GM10266 (cell line): ENCODE data around the gene IFT172.
A peak's percentile ranks its signal among the peaks of the same experiment; 100 is the strongest.

Experiments used
- DNase-seq: peaks from one replicate; pipeline ENCODE4 v3.0.0; 2012; ENCODE audit errors: extremely low spot score
- TF ChIP-seq, protein P1 (sequence below): IDR thresholded peaks from 2 replicates; pipeline ENCODE4 v1.5.1; 2012; ENCODE audit warnings: mild to moderate bottlenecking, low read depth; ENCODE audit not compliant: control insufficient read depth, insufficient read depth; ENCODE audit errors: missing control alignments

The IFT172 gene

DNA sequence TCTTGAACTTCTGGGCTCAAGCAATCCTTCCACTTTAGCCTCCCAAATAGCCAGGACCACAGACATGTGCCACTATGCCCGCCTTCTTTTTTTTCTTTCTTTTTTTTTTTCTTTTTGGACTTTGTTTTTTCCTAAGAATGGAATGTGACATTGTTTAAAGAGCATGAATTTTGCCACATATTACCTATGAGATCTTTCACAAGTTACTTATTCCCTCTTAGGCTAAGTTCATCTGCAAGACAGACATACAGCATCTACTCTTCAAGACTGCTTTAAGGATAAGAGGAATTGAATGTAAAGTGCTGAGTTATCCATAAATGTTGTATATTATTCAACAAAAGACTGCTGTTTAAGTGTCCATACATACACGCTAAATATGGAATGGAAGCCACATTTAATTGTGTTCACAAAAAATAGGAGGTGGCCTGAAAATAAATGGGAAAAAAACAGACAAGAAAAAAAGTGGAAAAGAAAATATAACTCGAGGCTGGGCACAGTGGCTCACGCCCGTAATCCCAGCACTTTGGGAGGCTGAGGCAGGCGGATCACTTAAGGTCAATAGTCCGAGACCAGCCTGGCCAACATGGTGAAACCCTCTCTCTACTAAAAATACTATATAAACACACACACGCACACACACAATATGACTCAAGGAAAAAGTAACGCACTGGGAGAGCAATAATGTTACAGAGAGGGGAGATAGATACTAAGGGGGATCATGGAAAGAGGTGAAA lies 77.0 kb downstream of the IFT172 start:
- no peak for DNase-seq
- TF ChIP-seq, protein P1, sequence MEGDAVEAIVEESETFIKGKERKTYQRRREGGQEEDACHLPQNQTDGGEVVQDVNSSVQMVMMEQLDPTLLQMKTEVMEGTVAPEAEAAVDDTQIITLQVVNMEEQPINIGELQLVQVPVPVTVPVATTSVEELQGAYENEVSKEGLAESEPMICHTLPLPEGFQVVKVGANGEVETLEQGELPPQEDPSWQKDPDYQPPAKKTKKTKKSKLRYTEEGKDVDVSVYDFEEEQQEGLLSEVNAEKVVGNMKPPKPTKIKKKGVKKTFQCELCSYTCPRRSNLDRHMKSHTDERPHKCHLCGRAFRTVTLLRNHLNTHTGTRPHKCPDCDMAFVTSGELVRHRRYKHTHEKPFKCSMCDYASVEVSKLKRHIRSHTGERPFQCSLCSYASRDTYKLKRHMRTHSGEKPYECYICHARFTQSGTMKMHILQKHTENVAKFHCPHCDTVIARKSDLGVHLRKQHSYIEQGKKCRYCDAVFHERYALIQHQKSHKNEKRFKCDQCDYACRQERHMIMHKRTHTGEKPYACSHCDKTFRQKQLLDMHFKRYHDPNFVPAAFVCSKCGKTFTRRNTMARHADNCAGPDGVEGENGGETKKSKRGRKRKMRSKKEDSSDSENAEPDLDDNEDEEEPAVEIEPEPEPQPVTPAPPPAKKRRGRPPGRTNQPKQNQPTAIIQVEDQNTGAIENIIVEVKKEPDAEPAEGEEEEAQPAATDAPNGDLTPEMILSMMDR = no peak

DNA sequence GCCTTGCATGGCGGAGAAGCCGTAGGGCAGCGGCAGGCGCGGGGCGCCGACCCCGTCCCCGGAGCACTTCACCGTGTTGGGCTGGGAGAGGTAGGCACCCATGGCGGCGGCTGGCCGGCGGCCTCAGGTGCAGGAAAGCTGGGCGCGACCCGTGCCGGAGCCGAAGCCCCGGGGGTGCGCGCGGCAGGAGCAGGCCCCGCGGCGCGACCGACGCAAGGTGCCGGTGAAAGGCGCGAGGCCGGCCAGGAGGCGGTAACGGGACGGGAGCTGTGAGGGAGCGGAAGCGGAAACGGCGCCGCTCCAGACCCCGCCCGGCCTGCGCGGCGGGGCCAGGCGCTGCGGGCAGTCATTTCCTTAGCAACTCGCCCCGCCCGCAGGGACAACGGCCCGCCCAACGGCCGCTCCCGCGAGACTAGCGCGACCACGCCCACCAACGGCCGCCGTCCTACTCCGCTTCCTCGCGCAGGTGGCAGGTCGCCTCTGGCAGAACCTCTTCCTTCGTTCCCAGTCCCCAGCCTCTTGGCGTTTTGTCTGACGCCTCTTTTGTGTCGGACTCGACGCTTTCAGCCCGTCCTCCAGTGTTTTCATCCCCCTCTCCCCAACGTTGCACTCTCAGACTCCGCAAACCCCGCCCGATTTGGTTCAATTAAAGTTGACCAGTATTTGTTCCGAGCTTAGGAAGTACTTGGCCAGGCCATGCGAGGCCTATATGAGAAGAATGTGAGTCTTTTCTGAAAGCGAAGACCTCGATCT lies 80.0 kb downstream of the IFT172 start, which contains the start of gene PPM1G:
Gene PPM1G (minus strand): TSS at position 271 of the 753 bp plus-strand sequence. CDS start 169 bp downstream, at position 102.
- TF ChIP-seq, protein P1 = no peak
- DNase-seq = peak; percentile 97

DNA sequence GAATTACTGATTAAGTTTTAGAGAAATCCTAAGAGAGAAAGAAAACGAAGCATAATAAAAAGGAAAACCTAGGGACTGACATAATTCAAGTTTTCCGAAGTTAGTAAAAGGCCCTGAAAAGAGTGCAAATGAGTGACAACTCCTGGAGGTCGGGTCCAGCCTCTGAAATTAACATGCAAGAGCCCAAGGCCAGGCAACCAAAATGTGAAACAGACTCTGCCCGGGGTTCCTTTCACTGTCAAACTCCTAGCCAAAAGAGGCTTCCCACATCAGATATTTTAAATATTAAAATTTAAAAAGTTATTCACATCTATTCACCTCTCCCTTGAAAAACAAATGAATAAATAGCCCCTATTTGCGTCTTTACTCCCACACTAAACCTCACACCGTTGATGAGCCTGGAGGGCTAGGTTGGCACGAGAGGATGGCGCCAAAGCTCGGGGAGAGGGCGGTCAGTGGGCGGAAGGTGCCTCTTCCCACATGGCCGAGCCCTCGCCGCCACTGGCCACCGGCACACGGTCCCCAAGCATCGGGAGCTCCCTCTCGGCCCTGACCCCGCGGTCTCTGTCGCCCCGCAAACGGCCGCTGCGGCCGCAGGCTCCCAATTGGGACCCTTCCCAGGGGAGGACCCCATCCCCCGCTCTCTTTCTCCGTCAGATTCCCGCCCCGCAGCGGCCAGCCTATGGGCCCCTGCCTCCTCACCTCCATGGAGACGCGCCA lies 80.8 kb downstream of the IFT172 start:
- peak; percentile 51 for DNase-seq
- TF ChIP-seq, protein P1 = no peak

DNA sequence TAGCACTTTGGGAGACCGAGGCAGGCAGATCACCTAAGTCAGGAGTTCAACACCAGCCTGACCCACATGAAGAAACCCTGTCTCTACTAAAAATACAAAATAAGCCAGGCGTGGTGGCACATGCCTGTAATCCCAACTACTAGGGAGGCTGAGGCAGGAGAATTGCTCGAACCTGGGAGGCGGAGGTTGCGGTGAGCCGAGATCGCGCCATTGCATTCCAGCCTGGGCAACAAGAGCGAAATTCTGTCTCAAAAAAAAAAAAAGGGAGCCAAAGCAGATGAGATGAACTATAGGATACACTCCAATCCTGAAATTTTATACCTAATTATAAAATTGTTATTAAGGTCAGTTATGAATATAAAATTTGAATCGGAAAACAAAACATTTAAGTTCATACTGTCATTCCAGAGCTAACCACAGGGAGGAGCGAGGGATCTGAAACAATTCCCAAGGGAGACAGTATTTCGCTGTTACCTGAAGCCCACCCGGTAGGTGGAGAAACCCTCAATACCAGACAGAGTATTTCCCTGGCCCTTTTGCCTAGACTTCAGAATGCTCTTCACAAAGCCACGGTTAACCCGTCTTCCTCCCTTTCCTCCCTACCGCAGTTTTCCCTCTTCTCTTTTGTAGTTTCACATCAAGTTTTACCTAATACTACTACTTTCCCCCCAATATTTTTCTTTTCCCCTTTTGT lies 81.6 kb downstream of the IFT172 start:
- TF ChIP-seq, protein P1 = peak; percentile 30
- no peak for DNase-seq

DNA sequence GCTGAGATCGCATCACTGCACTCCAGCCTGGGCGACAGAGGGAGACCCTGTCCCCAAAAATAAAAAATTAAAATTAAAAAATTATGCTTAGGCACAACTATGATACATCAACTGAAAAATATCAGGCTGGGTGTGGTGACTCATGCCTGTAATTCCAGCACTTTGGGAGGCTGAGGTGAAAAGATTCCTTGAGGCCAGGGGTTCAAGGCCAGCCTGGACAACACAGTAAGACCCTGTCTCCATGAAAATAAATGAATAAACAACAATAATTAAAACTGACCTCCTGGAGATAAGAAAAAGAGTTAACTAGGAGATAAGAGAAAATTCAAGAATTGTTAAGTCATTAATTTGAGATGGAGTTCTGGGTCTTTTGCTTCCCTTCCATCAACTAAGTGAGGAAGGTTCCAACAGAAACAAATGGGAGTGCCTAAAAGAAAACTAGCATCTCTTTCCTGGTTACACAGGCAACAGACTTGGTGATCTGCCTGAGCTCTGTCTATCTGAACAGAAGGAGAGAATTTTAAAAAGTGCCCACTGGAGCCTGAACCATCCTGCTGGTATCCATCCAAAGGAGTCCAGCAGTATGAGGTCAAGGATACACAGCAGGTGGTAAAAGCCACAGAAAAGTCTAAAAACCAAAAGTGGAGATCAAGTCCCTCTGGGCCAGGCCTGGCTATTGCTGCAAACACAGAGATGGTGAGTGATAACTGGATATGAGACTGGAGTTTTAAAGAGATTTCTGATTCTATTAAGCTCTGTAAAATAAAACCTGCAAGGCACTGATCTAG lies 89.0 kb downstream of the IFT172 start:
- TF ChIP-seq, protein P1 = no peak
- DNase-seq = no peak

DNA sequence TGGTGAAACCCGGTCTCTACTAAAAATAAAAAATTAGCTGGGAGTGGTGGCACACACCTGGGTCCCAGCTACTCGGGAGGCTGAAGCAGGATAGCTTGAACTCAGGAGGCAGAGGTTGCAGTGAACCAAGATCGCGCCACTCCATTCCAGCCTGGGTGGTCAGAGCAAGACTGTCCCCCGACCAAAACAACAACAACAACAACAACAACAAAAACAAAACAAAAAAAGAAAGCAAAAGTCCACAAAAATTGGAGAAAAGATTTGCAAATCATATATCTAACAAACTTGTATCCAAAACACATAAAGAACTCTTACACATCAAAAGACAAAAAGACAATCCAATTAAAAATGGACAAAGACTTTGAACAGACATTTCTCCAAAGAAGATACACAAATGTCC lies 90.6 kb downstream of the IFT172 start:
- TF ChIP-seq, protein P1 = no peak
- no peak for DNase-seq
